Heart right ventricle (tissue), 16 donors: Measurements from ENCODE around the gene SYT12. TPM values are rescaled to one million over a fixed set of nuclear protein-coding genes. Genes with fewer than 3 reads are reported as not detected.

Experiments used
- ATAC-seq, 8 donors: fragments of 200-7000 bp; cut with Tn5 transposase; one replicate each; pipeline ENCODE4 v1.9.1; 2020; ENCODE audit warnings: mild to moderate bottlenecking in 8 of 8, moderate library complexity in 8 of 8, moderate number of reproducible peaks in 1 of 8
- DNase-seq, 2 donors: peaks; one replicate each; pipeline ENCODE4 v3.0.0-alpha.2; 2020
- H3K27ac ChIP-seq, 10 donors: fragments of 200-600 bp; sonication (generic) in 2 of 10; one replicate each; pipeline versions ENCODE4 v1.5.0 to v1.8.0; 2020 to 2022; ENCODE audit warnings: mild to moderate bottlenecking in 3 of 10
- H3K27me3 ChIP-seq, 7 donors: fragments of 200-600 bp; one replicate each; pipeline ENCODE4 v1.8.0; 2021 to 2022; ENCODE audit warnings: mild to moderate bottlenecking in 2 of 7
- H3K36me3 ChIP-seq, 9 donors: fragments of 200-600 bp; sonication (generic) in 1 of 9; one replicate each; pipeline versions ENCODE4 v1.5.0 to v1.8.0; 2020 to 2022; ENCODE audit warnings: mild to moderate bottlenecking in 2 of 9
- H3K4me1 ChIP-seq, 9 donors: fragments of 200-600 bp; sonication (generic) in 1 of 9; one replicate each; pipeline versions ENCODE4 v1.5.0 to v1.8.0; 2020 to 2022; ENCODE audit warnings: mild to moderate bottlenecking in 4 of 9
- H3K4me3 ChIP-seq, 10 donors: fragments of 200-600 bp; sonication (generic) in 2 of 10; one replicate each; pipeline versions ENCODE4 v1.5.0 to v1.8.0; 2020 to 2022; ENCODE audit warnings: mild to moderate bottlenecking in 7 of 10, moderate library complexity in 2 of 10
- H3K9me3 ChIP-seq, 11 donors: fragments of 200-600 bp in 10 of 11; sonication (generic) in 2 of 11; one replicate each; pipeline versions ENCODE4 v1.5.0 to v1.8.0; 2013 to 2022; ENCODE audit warnings: mild to moderate bottlenecking in 2 of 11, control low read depth in 1 of 11, moderate library complexity in 1 of 11
- WGBS, 2 donors: extraction: QIAGEN DNeasy Blood & Tissue Kit; methylation state at CpG; one replicate each; pipeline ENCODE4 v1.1.7; 2013; ENCODE audit warnings: inconsistent platforms in 1 of 2; 5-methylcytosine and 5-hydroxymethylcytosine counted together
- intact Hi-C, 10 donors: fragments of 100-400 bp; cut with DNase I; formaldehyde crosslinking; loops; one replicate each; pipeline versions ENCODE4 v1.11.1 to v1.14.2; 2022
- polyA plus RNA-seq, 2 donors: library from polyadenylated mRNA; stranded (reverse); fragments of 200-250 nt; gene quantifications; one replicate each; pipeline ENCODE4 v1.2.3, GENCODE V29; 2013
- total RNA-seq, 10 donors: library from RNA; stranded (reverse); fragmentation: NEBNext Ultra II Directional in 3 of 10; extraction: Animal tissue kit (Norgen Biotek cat#: 25700) in 3 of 10; gene quantifications; one replicate each; pipeline versions ENCODE4 v1.2.1 to v1.2.4, GENCODE V29; 2021 to 2023
- TF ChIP-seq, protein P1 (sequence below), 9 donors: fragments of 200-600 bp; sonication (generic) in 2 of 9; IDR thresholded peaks; one replicate each; pipeline versions ENCODE4 v1.5.0 to v1.8.0; 2021 to 2022; ENCODE audit warnings: antibody characterized with exemption in 9 of 9, mild to moderate bottlenecking in 5 of 9, moderate library complexity in 1 of 9
- donor health status: Arrhythmogenic right ventricular cardiomyopathy.
- donor health status: ischemic (EF 13 %, LVEDD 7.1; RV severe dilation, severe dysfunction).
- donor health status: healthy with polysubstance abuse.
- donor health status: DM: no; HTN: yes; CAD: no.
- donor health status: DM: no; HTN: no; CAD: no.
- donor health status: ischemic (EF 25% LVEDD 6.9; RV normal size, moderate dysfunction).
- donor health status: ischemic (EF 25% LVEDD 5.7; RV mildly dilated, moderate dysfunction).
- donor health status: healthy.
- donor health status: DM: yes; HTN: yes; CAD: no.
- donor health status: Ischemic cardiomyopathy.
- donor health status: ischemic (EF 35%, LVEDD 5.7; RV mildly dilated, moderate dysfunction).
- donor health status: nonischemic (EF 11% LVEDD 7.7; RV severe dilation, severe dysfunction).
- donor health status: DM: yes; HTN: yes; CAD: no.
- donor health status: PGD.
- donor health status: ischemic (EF 29% LVEDD 5.4; RV normal size, mild dysfunction).
- donor health status: nonischemic (EF 23%, LVEDD 6.1; RV moderate dilation, normal function).

SYT12 gene
- total and polyA plus RNA-seq, 12 donors, result 0.12 to 0.78 (median 0.28) TPM; not detected in 2

- Histone ChIP-seq H3K4me3 (no peak overlapping the region), H3K27me3 (peaks cover 0 to 15% (median 4%) of the 10 kb centered on the region in 7 donors), H3K36me3 (no peaks in the 10 kb centered on the region), H3K4me1 (peaks cover 0 to 17% (median 0%) of the 10 kb centered on the region in 9 donors), H3K27ac (no peak overlapping the region), H3K9me3 (no peaks in the 10 kb centered on the region)
- no peak for DNase-seq
- TF ChIP-seq, protein P1, sequence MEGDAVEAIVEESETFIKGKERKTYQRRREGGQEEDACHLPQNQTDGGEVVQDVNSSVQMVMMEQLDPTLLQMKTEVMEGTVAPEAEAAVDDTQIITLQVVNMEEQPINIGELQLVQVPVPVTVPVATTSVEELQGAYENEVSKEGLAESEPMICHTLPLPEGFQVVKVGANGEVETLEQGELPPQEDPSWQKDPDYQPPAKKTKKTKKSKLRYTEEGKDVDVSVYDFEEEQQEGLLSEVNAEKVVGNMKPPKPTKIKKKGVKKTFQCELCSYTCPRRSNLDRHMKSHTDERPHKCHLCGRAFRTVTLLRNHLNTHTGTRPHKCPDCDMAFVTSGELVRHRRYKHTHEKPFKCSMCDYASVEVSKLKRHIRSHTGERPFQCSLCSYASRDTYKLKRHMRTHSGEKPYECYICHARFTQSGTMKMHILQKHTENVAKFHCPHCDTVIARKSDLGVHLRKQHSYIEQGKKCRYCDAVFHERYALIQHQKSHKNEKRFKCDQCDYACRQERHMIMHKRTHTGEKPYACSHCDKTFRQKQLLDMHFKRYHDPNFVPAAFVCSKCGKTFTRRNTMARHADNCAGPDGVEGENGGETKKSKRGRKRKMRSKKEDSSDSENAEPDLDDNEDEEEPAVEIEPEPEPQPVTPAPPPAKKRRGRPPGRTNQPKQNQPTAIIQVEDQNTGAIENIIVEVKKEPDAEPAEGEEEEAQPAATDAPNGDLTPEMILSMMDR (IDR thresholded peaks at IDR 0.05), result no peak
- WGBS, 2 donors, result 81 to 85% methylated on average over 6 of the region's 6 CpGs
- intact Hi-C loops, result no loop called here
- ATAC-seq, result no peak
Observed at GRCh38 chr11:67034350-67034749, 11.4 kb downstream of the SYT12 start.

GRCh38 chr11:67040147-67040546 is 17.2 kb downstream of the SYT12 start:
- Histone ChIP-seq H3K9me3 (no peaks in the 10 kb centered on the region), H3K36me3 (no peaks in the 10 kb centered on the region), H3K4me1 (no peaks in the 10 kb centered on the region), H3K4me3 (no peak overlapping the region), H3K27ac (no peak overlapping the region), H3K27me3 (peaks cover 0 to 5% (median 0%) of the 10 kb centered on the region in 7 donors)
- TF ChIP-seq, protein P1 (IDR thresholded peaks at IDR 0.05), result no peak
- ATAC-seq, result peak in 1 of 8 donors; percentile 16
- 76 to 79% methylated on average over 12 of the region's 12 CpGs for WGBS, 2 donors
- DNase-seq, result no peak
- intact Hi-C loops, result no loop called here

- Histone ChIP-seq H3K9me3 (no peaks in the 10 kb centered on the region), H3K4me1 (no peaks in the 10 kb centered on the region), H3K27ac (no peak overlapping the region), H3K4me3 (no peak overlapping the region), H3K27me3 (peaks cover 0 to 5% (median 0%) of the 10 kb centered on the region in 7 donors), H3K36me3 (no peaks in the 10 kb centered on the region)
- WGBS, 2 donors, result 81 to 84% methylated on average over 3 of the region's 3 CpGs
- intact Hi-C loops, result no loop called here
- ATAC-seq, result no peak
- TF ChIP-seq, protein P1 (IDR thresholded peaks at IDR 0.05), result no peak
- no peak for DNase-seq
Observed at GRCh38 chr11:67041602-67042001, 18.7 kb downstream of the SYT12 start.

GRCh38 chr11:67043572-67044349 is 20.8 kb downstream of the SYT12 start:
- Histone ChIP-seq H3K36me3 (no peaks in the 10 kb centered on the region), H3K9me3 (no peaks in the 10 kb centered on the region), H3K27me3 (no peaks in the 10 kb centered on the region), H3K27ac (no peak overlapping the region), H3K4me3 (no peak overlapping the region), H3K4me1 (peaks cover 0 to under 1% (median 0%) of the 10 kb centered on the region in 9 donors)
- intact Hi-C loops, result no loop called here
- ATAC-seq, result no peak
- no peak for DNase-seq
- TF ChIP-seq, protein P1 (IDR thresholded peaks at IDR 0.05), result no peak
- 78 to 82% methylated on average over 18 of the region's 18 CpGs for whole genome bisulfite sequencing, 2 donors
